GM12878 (cell line): Measurements from ENCODE around the gene ABT1. TPM values are rescaled to one million over a fixed set of nuclear protein-coding genes. Genes with fewer than 3 reads are reported as not detected.

Experiments
- ATAC-seq: fragments of 200-7000 bp; cut with Tn5 transposase; 3 replicates; pipeline ENCODE4 v1.9.1; 2020; ENCODE audit warnings: mild to moderate bottlenecking, moderate library complexity
- BruUV-seq: library from RNA; stranded (reverse); fragments of 400-500 nt; replicated peaks from 2 replicates; lab custom pipeline; 2021; lab: Mats Ljungman, UMichigan
- CTCF ChIA-PET: fragments of 300-600 bp; sonication (Branson Sonifier 250); formaldehyde crosslinking; extraction: SDS; loops from one replicate; lab custom pipeline; 2021; ENCODE audit warnings: inconsistent platforms; lab: Yijun Ruan, JAX
- POLR2A ChIA-PET: fragments of 350-600 bp; formaldehyde crosslinking; extraction: SDS; loops from one replicate; lab custom pipeline; 2021; ENCODE audit warnings: inconsistent platforms; lab: Charles Lee
- RAD21 ChIA-PET: fragments of 300-600 bp; sonication (Branson Sonifier 250); formaldehyde crosslinking; loops from one replicate; lab custom pipeline; 2023; ENCODE audit warnings: antibody characterized with exemption; ENCODE audit not compliant: unreplicated experiment; lab: Charles Lee
- SMC1A ChIA-PET: fragments of 300-600 bp; sonication (Branson Sonifier 250); formaldehyde crosslinking; loops from one replicate; lab custom pipeline; 2023; ENCODE audit not compliant: unreplicated experiment, uncharacterized antibody; lab: Charles Lee
- DNase-seq: peaks from one replicate; pipeline ENCODE4 v3.0.0-alpha.2; 2011; ENCODE audit warnings: low read depth, low spot score
- FAIRE-seq: peaks from 3 replicates; lab custom pipeline; 2011; peaks lifted over from hg19 to GRCh38; lab: Jason Lieb, UNC
- H2AFZ ChIP-seq: 2 replicates; pipeline ENCODE4 v1.6.0; 2011; ENCODE audit warnings: low read depth, low read length, control low read depth; ENCODE audit not compliant: control insufficient read depth
- H3K27ac ChIP-seq: 2 replicates; pipeline ENCODE4 v1.5.1; 2011; ENCODE audit warnings: control low read depth; ENCODE audit not compliant: control insufficient read depth, insufficient read depth
- H3K27me3 ChIP-seq, 2 experiments: replicated peaks in 1 of 2; 2 replicates each; pipeline versions ENCODE4 v1.6.0 to v1.6.1; 2011; ENCODE audit warnings: low read length in 1 of 2; ENCODE audit not compliant: control insufficient read depth in 2 of 2, insufficient read depth in 2 of 2
- H3K36me3 ChIP-seq, 2 experiments: 2 replicates each; pipeline ENCODE4 v1.5.1; 2011; ENCODE audit warnings: low read length in 1 of 2; ENCODE audit not compliant: control insufficient read depth in 2 of 2, insufficient read depth in 2 of 2
- H3K4me1 ChIP-seq: 2 replicates; pipeline ENCODE4 v1.6.1; 2011; ENCODE audit warnings: mild to moderate bottlenecking, low read length, moderate library complexity, mixed read lengths; ENCODE audit not compliant: control insufficient read depth, insufficient read depth
- H3K4me2 ChIP-seq: 2 replicates; pipeline ENCODE4 v1.6.0; 2011; ENCODE audit warnings: control low read depth; ENCODE audit not compliant: control insufficient read depth, insufficient read depth
- H3K4me3 ChIP-seq: fragments of 200-600 bp; sonication (generic); 2 replicates; pipeline ENCODE4 v1.5.1; 2016
- H3K79me2 ChIP-seq: 2 replicates; pipeline ENCODE4 v1.6.0; 2011; ENCODE audit warnings: low read length; ENCODE audit not compliant: control insufficient read depth, insufficient read depth
- H3K9ac ChIP-seq: 2 replicates; pipeline ENCODE4 v1.8.0; 2011; ENCODE audit warnings: low read length, control low read depth, mixed read lengths; ENCODE audit not compliant: control insufficient read depth, insufficient read depth
- H3K9me3 ChIP-seq: replicated peaks from 3 replicates; pipeline ENCODE4 v1.5.1; 2011; ENCODE audit warnings: mild to moderate bottlenecking, low read length; ENCODE audit not compliant: control insufficient read depth, insufficient read depth
- H4K20me1 ChIP-seq: 2 replicates; pipeline ENCODE4 v1.6.0; 2011; ENCODE audit not compliant: control insufficient read depth, insufficient read depth
- CREB1 ChIP-seq: IDR thresholded peaks from 2 replicates; pipeline ENCODE4 v1.6.1; 2012; ENCODE audit warnings: low read depth, mild to moderate bottlenecking, inconsistent platforms
- EP300 ChIP-seq, 2 experiments: fragments of 150-350 bp in 1 of 2; IDR thresholded peaks; 2 replicates each; pipeline ENCODE4 v1.6.1; 2011 to 2012; ENCODE audit warnings: low read depth in 2 of 2, low read length in 2 of 2, borderline replicate concordance in 1 of 2, improper control_type of control experiment in 1 of 2, inconsistent platforms in 1 of 2; ENCODE audit not compliant: control insufficient read depth in 1 of 2
- GABPA ChIP-seq: IDR thresholded peaks from 2 replicates; pipeline ENCODE4 v1.6.1; 2014; ENCODE audit warnings: antibody characterized with exemption, low read depth, mild to moderate bottlenecking, inconsistent platforms
- MXI1 ChIP-seq: fragments of 150-350 bp; IDR thresholded peaks from 2 replicates; pipeline ENCODE4 v1.6.1; 2011; ENCODE audit warnings: low read depth, mild to moderate bottlenecking, inconsistent platforms, low read length, improper control_type of control experiment
- NBN ChIP-seq: fragments of 450-650 bp; IDR thresholded peaks from 2 replicates; pipeline ENCODE4 v1.6.1; 2016
- NR2C1 ChIP-seq: fragments of 450-650 bp; IDR thresholded peaks from 2 replicates; pipeline ENCODE4 v1.6.1; 2017; ENCODE audit warnings: antibody characterized with exemption, mild to moderate bottlenecking, moderate library complexity
- RAD51 ChIP-seq: fragments of 450-650 bp; IDR thresholded peaks from 2 replicates; pipeline ENCODE4 v1.6.1; 2016; ENCODE audit warnings: moderate library complexity, mild to moderate bottlenecking, inconsistent platforms
- SREBF1 ChIP-seq: IDR thresholded peaks from 2 replicates; pipeline ENCODE4 v1.6.1; 2012; ENCODE audit warnings: mild to moderate bottlenecking, low read length
- STAT1 ChIP-seq: fragments of 450-650 bp; conservative IDR thresholded peaks from 2 replicates; pipeline ENCODE4 v1.6.1; 2014; ENCODE audit warnings: antibody characterized with exemption, mild to moderate bottlenecking
- STAT3 ChIP-seq: IDR thresholded peaks from 2 replicates; pipeline ENCODE4 v1.6.1; 2011; ENCODE audit warnings: low read depth, low read length, improper control_type of control experiment
- SUPT20H ChIP-seq: IDR thresholded peaks from 2 replicates; pipeline ENCODE4 v1.6.1; 2011; ENCODE audit warnings: low read depth, mild to moderate bottlenecking, low read length, moderate library complexity, borderline replicate concordance; ENCODE audit not compliant: control insufficient read depth
- ZSCAN29 ChIP-seq: fragments of 450-650 bp; IDR thresholded peaks from 2 replicates; pipeline ENCODE4 v1.6.1; 2017; ENCODE audit warnings: mild to moderate bottlenecking, moderate library complexity
- WGBS: methylation state at CpG from one replicate; pipeline ENCODE4 v1.1.6; 2016; ENCODE audit warnings: low lambda C conversion rate; ENCODE audit not compliant: insufficient replicate concordance, insufficient coverage; ENCODE audit errors: missing lambda C conversion rate; 5-methylcytosine and 5-hydroxymethylcytosine counted together
- in situ Hi-C: fragments of 300-500 bp; cut with MboI; formaldehyde crosslinking; loops from 9 replicates; pipeline ENCODE4 v1.14.3; 2018; ENCODE audit warnings: mixed read lengths
- intact Hi-C: fragments of 100-400 bp; cut with micrococcal nuclease; formaldehyde crosslinking; loops from one replicate; pipeline ENCODE4 v1.14.2; 2022; ENCODE audit not compliant: unreplicated experiment
- polyA plus RNA-seq, 11 experiments: library from polyadenylated mRNA; depleted of rRNA in 4 of 11; unstranded in 6 of 11; stranded (reverse) in 5 of 11; fragments of >200 nt; fragmentation: Nextera tagmentation in 4 of 11; fragmentation: Illumina TruSeq in 1 of 11; extraction: Ambion mirVana in 4 of 11; extraction: Trizol in 1 of 11; gene quantifications; 1 replicate in 1 of 11; 2 replicates in 10 of 11; pipeline versions ENCODE4 v1.2.1 to v1.2.3, GENCODE V29; 2011 to 2016; ENCODE audit warnings: inconsistent platforms in 2 of 11, missing spikeins in 2 of 11, low read depth in 1 of 11
- total RNA-seq, 4 experiments: library from RNA; depleted of rRNA in 3 of 4; stranded (reverse); fragments of >200 nt in 3 of 4; fragmentation: Illumina TruSeq in 1 of 4; extraction: Trizol in 1 of 4; gene quantifications; 2 replicates each; pipeline versions ENCODE4 v1.2.1 to v1.2.3, GENCODE V29; 2013 to 2021
- TF ChIP-seq, protein P1 (sequence below): fragments of 450-650 bp; formaldehyde crosslinking; IDR thresholded peaks from 2 replicates; pipeline ENCODE4 v1.5.0; 2022; ENCODE audit warnings: mild to moderate bottlenecking, missing genetic modification characterization
- TF ChIP-seq, protein P2 (sequence below): fragments of 450-650 bp; conservative IDR thresholded peaks from 2 replicates; pipeline ENCODE4 v1.6.1; 2017; ENCODE audit warnings: mild to moderate bottlenecking, moderate library complexity
- TF ChIP-seq, protein P3 (sequence below): IDR thresholded peaks from 2 replicates; pipeline ENCODE4 v1.6.1; 2012; ENCODE audit warnings: improper control_type of control experiment, low read depth, low read length; ENCODE audit not compliant: insufficient replicate concordance

The ABT1 gene
- total and polyA plus RNA-seq, 10 of the 15 experiments (the other 5 are each of a cell fraction or from before 2014, with no cell fraction given) = 8.4 to 43.5 (median 28.2) TPM

- CTCF ChIA-PET = no interaction called here
- no peak for TF ChIP-seq CREB1
- no peak for TF ChIP-seq ZSCAN29
- no peak for TF ChIP-seq EP300 (IDR thresholded peaks at IDR 0.05; ENCODE audit: borderline replicate concordance in 1 of 2, control insufficient read depth in 1 of 2, low read depth in 2 of 2, low read length in 2 of 2)
- TF ChIP-seq, protein P1, sequence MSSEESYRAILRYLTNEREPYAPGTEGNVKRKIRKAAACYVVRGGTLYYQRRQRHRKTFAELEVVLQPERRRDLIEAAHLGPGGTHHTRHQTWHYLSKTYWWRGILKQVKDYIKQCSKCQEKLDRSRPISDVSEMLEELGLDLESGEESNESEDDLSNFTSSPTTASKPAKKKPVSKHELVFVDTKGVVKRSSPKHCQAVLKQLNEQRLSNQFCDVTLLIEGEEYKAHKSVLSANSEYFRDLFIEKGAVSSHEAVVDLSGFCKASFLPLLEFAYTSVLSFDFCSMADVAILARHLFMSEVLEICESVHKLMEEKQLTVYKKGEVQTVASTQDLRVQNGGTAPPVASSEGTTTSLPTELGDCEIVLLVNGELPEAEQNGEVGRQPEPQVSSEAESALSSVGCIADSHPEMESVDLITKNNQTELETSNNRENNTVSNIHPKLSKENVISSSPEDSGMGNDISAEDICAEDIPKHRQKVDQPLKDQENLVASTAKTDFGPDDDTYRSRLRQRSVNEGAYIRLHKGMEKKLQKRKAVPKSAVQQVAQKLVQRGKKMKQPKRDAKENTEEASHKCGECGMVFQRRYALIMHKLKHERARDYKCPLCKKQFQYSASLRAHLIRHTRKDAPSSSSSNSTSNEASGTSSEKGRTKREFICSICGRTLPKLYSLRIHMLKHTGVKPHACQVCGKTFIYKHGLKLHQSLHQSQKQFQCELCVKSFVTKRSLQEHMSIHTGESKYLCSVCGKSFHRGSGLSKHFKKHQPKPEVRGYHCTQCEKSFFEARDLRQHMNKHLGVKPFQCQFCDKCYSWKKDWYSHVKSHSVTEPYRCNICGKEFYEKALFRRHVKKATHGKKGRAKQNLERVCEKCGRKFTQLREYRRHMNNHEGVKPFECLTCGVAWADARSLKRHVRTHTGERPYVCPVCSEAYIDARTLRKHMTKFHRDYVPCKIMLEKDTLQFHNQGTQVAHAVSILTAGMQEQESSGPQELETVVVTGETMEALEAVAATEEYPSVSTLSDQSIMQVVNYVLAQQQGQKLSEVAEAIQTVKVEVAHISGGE (CRISPR knock-in tag) = no peak
- TF ChIP-seq, protein P2, sequence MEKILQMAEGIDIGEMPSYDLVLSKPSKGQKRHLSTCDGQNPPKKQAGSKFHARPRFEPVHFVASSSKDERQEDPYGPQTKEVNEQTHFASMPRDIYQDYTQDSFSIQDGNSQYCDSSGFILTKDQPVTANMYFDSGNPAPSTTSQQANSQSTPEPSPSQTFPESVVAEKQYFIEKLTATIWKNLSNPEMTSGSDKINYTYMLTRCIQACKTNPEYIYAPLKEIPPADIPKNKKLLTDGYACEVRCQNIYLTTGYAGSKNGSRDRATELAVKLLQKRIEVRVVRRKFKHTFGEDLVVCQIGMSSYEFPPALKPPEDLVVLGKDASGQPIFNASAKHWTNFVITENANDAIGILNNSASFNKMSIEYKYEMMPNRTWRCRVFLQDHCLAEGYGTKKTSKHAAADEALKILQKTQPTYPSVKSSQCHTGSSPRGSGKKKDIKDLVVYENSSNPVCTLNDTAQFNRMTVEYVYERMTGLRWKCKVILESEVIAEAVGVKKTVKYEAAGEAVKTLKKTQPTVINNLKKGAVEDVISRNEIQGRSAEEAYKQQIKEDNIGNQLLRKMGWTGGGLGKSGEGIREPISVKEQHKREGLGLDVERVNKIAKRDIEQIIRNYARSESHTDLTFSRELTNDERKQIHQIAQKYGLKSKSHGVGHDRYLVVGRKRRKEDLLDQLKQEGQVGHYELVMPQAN = no peak
- TF ChIP-seq STAT3 = no peak
- TF ChIP-seq STAT1 = no peak
- no peak for TF ChIP-seq NBN
- TF ChIP-seq NR2C1 = no peak
- no peak for TF ChIP-seq RAD51
- no peak for TF ChIP-seq SREBF1
- no peak for TF ChIP-seq SUPT20H
- TF ChIP-seq, protein P3, sequence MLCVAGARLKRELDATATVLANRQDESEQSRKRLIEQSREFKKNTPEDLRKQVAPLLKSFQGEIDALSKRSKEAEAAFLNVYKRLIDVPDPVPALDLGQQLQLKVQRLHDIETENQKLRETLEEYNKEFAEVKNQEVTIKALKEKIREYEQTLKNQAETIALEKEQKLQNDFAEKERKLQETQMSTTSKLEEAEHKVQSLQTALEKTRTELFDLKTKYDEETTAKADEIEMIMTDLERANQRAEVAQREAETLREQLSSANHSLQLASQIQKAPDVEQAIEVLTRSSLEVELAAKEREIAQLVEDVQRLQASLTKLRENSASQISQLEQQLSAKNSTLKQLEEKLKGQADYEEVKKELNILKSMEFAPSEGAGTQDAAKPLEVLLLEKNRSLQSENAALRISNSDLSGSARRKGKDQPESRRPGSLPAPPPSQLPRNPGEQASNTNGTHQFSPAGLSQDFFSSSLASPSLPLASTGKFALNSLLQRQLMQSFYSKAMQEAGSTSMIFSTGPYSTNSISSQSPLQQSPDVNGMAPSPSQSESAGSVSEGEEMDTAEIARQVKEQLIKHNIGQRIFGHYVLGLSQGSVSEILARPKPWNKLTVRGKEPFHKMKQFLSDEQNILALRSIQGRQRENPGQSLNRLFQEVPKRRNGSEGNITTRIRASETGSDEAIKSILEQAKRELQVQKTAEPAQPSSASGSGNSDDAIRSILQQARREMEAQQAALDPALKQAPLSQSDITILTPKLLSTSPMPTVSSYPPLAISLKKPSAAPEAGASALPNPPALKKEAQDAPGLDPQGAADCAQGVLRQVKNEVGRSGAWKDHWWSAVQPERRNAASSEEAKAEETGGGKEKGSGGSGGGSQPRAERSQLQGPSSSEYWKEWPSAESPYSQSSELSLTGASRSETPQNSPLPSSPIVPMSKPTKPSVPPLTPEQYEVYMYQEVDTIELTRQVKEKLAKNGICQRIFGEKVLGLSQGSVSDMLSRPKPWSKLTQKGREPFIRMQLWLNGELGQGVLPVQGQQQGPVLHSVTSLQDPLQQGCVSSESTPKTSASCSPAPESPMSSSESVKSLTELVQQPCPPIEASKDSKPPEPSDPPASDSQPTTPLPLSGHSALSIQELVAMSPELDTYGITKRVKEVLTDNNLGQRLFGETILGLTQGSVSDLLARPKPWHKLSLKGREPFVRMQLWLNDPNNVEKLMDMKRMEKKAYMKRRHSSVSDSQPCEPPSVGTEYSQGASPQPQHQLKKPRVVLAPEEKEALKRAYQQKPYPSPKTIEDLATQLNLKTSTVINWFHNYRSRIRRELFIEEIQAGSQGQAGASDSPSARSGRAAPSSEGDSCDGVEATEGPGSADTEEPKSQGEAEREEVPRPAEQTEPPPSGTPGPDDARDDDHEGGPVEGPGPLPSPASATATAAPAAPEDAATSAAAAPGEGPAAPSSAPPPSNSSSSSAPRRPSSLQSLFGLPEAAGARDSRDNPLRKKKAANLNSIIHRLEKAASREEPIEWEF = no peak
- TF ChIP-seq MXI1 = no peak
- no peak for TF ChIP-seq GABPA
Measured at GRCh38 chr6:26640806-26641205, 44.1 kb downstream of the ABT1 start.

More at GRCh38 chr6:26640806-26641205, 44.1 kb downstream of the ABT1 start:
- Histone ChIP-seq H3K27me3 (no peaks in the 10 kb centered on the region), H3K79me2 (no peaks in the 10 kb centered on the region), H2AFZ (no peak overlapping the region), H4K20me1 (no peaks in the 10 kb centered on the region), H3K9me3 (peaks cover 54% of the 10 kb centered on the region), H3K4me2 (no peak overlapping the region), H3K4me3 (no peak overlapping the region), H3K4me1 (no peaks in the 10 kb centered on the region), H3K9ac (no peak overlapping the region), H3K36me3 (peaks cover 5 to 32% of the 10 kb centered on the region in 2 experiments), H3K27ac (no peak overlapping the region)
- no TSS peak for BruUV-seq
- DNase-seq (no peak), ATAC-seq (no peak), FAIRE-seq (no peak)
- ChIA-PET SMC1A (no interaction called here), POLR2A (no interaction called here), RAD21 (no interaction called here)
- intact Hi-C loops (no loop called here), in situ Hi-C loops (no loop called here)
- 98% methylated on average over 2 of the region's 2 CpGs for WGBS
